CD14-positive monocyte (primary cell): ENCODE data around the gene TAS2R8. TPM values are rescaled to one million over a fixed set of nuclear protein-coding genes. Genes with fewer than 3 reads are reported as not detected.

Source experiments
- DNase-seq, 3 donors: peaks; one replicate each; pipeline ENCODE4 v3.0.0-alpha.2; 2011 to 2022
- H2AFZ ChIP-seq: 2 replicates; pipeline ENCODE4 v1.6.0; 2012; ENCODE audit warnings: mild to moderate bottlenecking, low read depth, low read length, inconsistent platforms; ENCODE audit not compliant: insufficient read depth, poor library complexity, severe bottlenecking
- H3K27ac ChIP-seq, 2 donors: 1 replicate in 1 of 2; 2 replicates in 1 of 2; pipeline ENCODE4 v1.5.1; 2012 to 2013; ENCODE audit warnings: low read length in 2 of 2, control low read depth in 1 of 2, inconsistent platforms in 1 of 2, low read depth in 1 of 2, mild to moderate bottlenecking in 1 of 2
- H3K27me3 ChIP-seq, 2 donors: one replicate each; pipeline versions ENCODE4 v1.6.0 to v1.6.1; 2011 to 2013; ENCODE audit warnings: low read length in 2 of 2; ENCODE audit not compliant: control insufficient read depth in 2 of 2, insufficient read depth in 2 of 2
- H3K36me3 ChIP-seq, 2 donors: replicated peaks in 1 of 2; 1 replicate in 1 of 2; 2 replicates in 1 of 2; pipeline versions ENCODE4 v1.5.1 to v1.6.1; 2012 to 2013; ENCODE audit warnings: low read length in 2 of 2, control low read depth in 1 of 2, inconsistent platforms in 1 of 2, mild to moderate bottlenecking in 1 of 2; ENCODE audit not compliant: insufficient read depth in 2 of 2, control insufficient read depth in 1 of 2
- H3K4me1 ChIP-seq, 2 donors: 1 replicate in 1 of 2; 2 replicates in 1 of 2; pipeline versions ENCODE4 v1.5.1 to v1.6.1; 2012 to 2013; ENCODE audit warnings: low read length in 2 of 2, control low read depth in 1 of 2, inconsistent platforms in 1 of 2, mild to moderate bottlenecking in 1 of 2, moderate library complexity in 1 of 2; ENCODE audit not compliant: insufficient read depth in 2 of 2, control insufficient read depth in 1 of 2
- H3K4me2 ChIP-seq: replicated peaks from 2 replicates; pipeline ENCODE3; 2012; ENCODE audit warnings: low read length, moderate library complexity, mild to moderate bottlenecking; ENCODE audit not compliant: poor library complexity, severe bottlenecking; ENCODE audit errors: extremely low read depth
- H3K4me3 ChIP-seq, 3 experiments: fragments of 200-600 bp in 1 of 3; sonication (generic) in 1 of 3; replicated peaks in 1 of 3; 1 replicate in 2 of 3; 2 replicates in 1 of 3; pipeline ENCODE4 v1.5.1; 2011 to 2013; ENCODE audit warnings: low read length in 3 of 3, mild to moderate bottlenecking in 3 of 3, control low read depth in 2 of 3, low read depth in 2 of 3, inconsistent platforms in 1 of 3, moderate library complexity in 1 of 3
- H3K79me2 ChIP-seq: 2 replicates; pipeline ENCODE4 v1.6.0; 2012; ENCODE audit warnings: mild to moderate bottlenecking, control low read depth, inconsistent platforms, low read length, moderate library complexity; ENCODE audit not compliant: insufficient read depth
- H3K9ac ChIP-seq: 2 replicates; pipeline ENCODE4 v1.6.0; 2017; ENCODE audit warnings: low read length, mild to moderate bottlenecking; ENCODE audit not compliant: insufficient read depth, poor library complexity, severe bottlenecking
- H3K9me3 ChIP-seq, 2 donors: replicated peaks in 1 of 2; 1 replicate in 1 of 2; 2 replicates in 1 of 2; pipeline versions ENCODE4 v1.5.1 to v1.6.1; 2012 to 2013; ENCODE audit warnings: low read length in 2 of 2, control low read depth in 1 of 2; ENCODE audit not compliant: control insufficient read depth in 1 of 2, insufficient read depth in 1 of 2
- H4K20me1 ChIP-seq: 2 replicates; pipeline ENCODE4 v1.6.0; 2012; ENCODE audit warnings: mild to moderate bottlenecking, low read length, control low read depth, moderate library complexity; ENCODE audit not compliant: insufficient read depth
- H3K27ac Mint-ChIP-seq, 7 donors: one replicate each; pipeline ENCODE4 v1.8.0; 2020; ENCODE audit warnings: mild to moderate bottlenecking in 7 of 7, mixed read lengths in 7 of 7, moderate library complexity in 6 of 7, inconsistent platforms in 2 of 7
- H3K27me3 Mint-ChIP-seq, 3 donors: one replicate each; pipeline ENCODE4 v1.8.0; 2021 to 2022; ENCODE audit warnings: low read depth in 3 of 3, mild to moderate bottlenecking in 3 of 3, mixed read lengths in 3 of 3, moderate library complexity in 3 of 3, inconsistent platforms in 1 of 3
- H3K36me3 Mint-ChIP-seq, 2 donors: one replicate each; pipeline ENCODE4 v1.8.0; 2020; ENCODE audit warnings: mixed read lengths in 2 of 2, inconsistent platforms in 1 of 2, mild to moderate bottlenecking in 1 of 2
- H3K4me1 Mint-ChIP-seq: one replicate; pipeline ENCODE4 v1.8.0; 2020; ENCODE audit warnings: mild to moderate bottlenecking, mixed read lengths
- H3K4me3 Mint-ChIP-seq, 2 donors: one replicate each; pipeline ENCODE4 v1.8.0; 2020; ENCODE audit warnings: mild to moderate bottlenecking in 2 of 2, mixed read lengths in 2 of 2, moderate library complexity in 1 of 2
- H3K9me3 Mint-ChIP-seq, 7 donors: one replicate each; pipeline ENCODE4 v1.8.0; 2020 to 2022; ENCODE audit warnings: mixed read lengths in 7 of 7, mild to moderate bottlenecking in 6 of 7, moderate library complexity in 6 of 7, inconsistent platforms in 2 of 7
- CTCF ChIP-seq: fragments of 200-600 bp; IDR thresholded peaks from one replicate; pipeline ENCODE4 v1.8.0; 2022; ENCODE audit warnings: antibody characterized with exemption, mild to moderate bottlenecking
- WGBS: methylation state at CpG from one replicate; pipeline ENCODE4 v1.1.5; 2013; ENCODE audit warnings: missing lambda C conversion rate; ENCODE audit not compliant: insufficient coverage; 5-methylcytosine and 5-hydroxymethylcytosine counted together
- intact Hi-C, 2 donors: fragments of 100-400 bp; cut with micrococcal nuclease; formaldehyde crosslinking; loops; one replicate each; pipeline versions ENCODE4 v1.15.0 to v1.15.1; 2023
- polyA plus RNA-seq, 3 donors: library from polyadenylated mRNA; depleted of rRNA in 1 of 3; unstranded in 2 of 3; stranded (reverse) in 1 of 3; fragments of 300-500 nt in 2 of 3; fragments of >200 nt in 1 of 3; fragmentation: Illumina TruSeq in 2 of 3; gene quantifications; 1 replicate in 2 of 3; 2 replicates in 1 of 3; pipeline ENCODE4 v1.2.3, GENCODE V29; 2012 to 2021

TAS2R8 gene
- polyA plus RNA-seq, 3 donors: not detected

GRCh38 chr12:10842862-10843261 is 35.8 kb upstream of the TAS2R8 start:
- Histone ChIP-seq H3K9me3 (no peaks in the 10 kb centered on the region), H3K27ac (no peak overlapping the region), H3K79me2 (no peaks in the 10 kb centered on the region), H3K9ac (no peak overlapping the region), H3K4me2 (no peak overlapping the region), H3K4me3 (no peak overlapping the region), H3K4me1 (no peaks in the 10 kb centered on the region), H3K27me3 (no peaks in the 10 kb centered on the region), H3K36me3 (no peaks in the 10 kb centered on the region), H4K20me1 (no peaks in the 10 kb centered on the region), H2AFZ (no peak overlapping the region)
- intact Hi-C loops: no loop called here
- DNase-seq: no peak
- no peaks in the 10 kb centered on the region for H3K27me3 Mint-ChIP-seq
- no peak overlapping the region for H3K4me3 Mint-ChIP-seq
- H3K9me3 Mint-ChIP-seq: peaks cover 0 to 6% (median 2%) of the 10 kb centered on the region in 7 donors
- no peak for TF ChIP-seq CTCF
- WGBS: 100% methylated on average over 1 of the region's 2 CpGs
- H3K4me1 Mint-ChIP-seq: no peaks in the 10 kb centered on the region
- H3K36me3 Mint-ChIP-seq: peaks cover 5 to 13% of the 10 kb centered on the region in 2 donors
- H3K27ac Mint-ChIP-seq: no peak overlapping the region

- no peaks in the 10 kb centered on the region for H3K4me1 ChIP-seq
- intact Hi-C loops: no loop called here
- no CpG with 5 or more reads among the region's 3 CpGs for WGBS
- Mint-ChIP-seq H3K27ac (no peak overlapping the region), H3K36me3 (no peaks in the 10 kb centered on the region), H3K9me3 (peaks cover 0 to 10% (median 2%) of the 10 kb centered on the region in 7 donors), H3K4me1 (no peaks in the 10 kb centered on the region), H3K4me3 (no peak overlapping the region), H3K27me3 (no peaks in the 10 kb centered on the region)
- no peak overlapping the region for H3K4me3 ChIP-seq
- no peaks in the 10 kb centered on the region for H3K27me3 ChIP-seq
- no peak overlapping the region for H3K9ac ChIP-seq
- no peak overlapping the region for H3K4me2 ChIP-seq
- H3K36me3 ChIP-seq: no peaks in the 10 kb centered on the region
- no peak for TF ChIP-seq CTCF
- no peak for DNase-seq
- no peaks in the 10 kb centered on the region for H3K79me2 ChIP-seq
- no peaks in the 10 kb centered on the region for H4K20me1 ChIP-seq
- H2AFZ ChIP-seq: no peak overlapping the region
- H3K27ac ChIP-seq: no peak overlapping the region
- no peaks in the 10 kb centered on the region for H3K9me3 ChIP-seq
Observed at GRCh38 chr12:10838461-10838860, 31.4 kb upstream of the TAS2R8 start.
